B cell (primary cell): ENCODE data around the gene NCOA3.

ENCODE experiments used
- CTCF ChIP-seq: fragments of 200-600 bp; IDR thresholded peaks from one replicate; pipeline ENCODE4 v1.8.0; 2022; ENCODE audit warnings: antibody characterized with exemption, mild to moderate bottlenecking
- EZH2 ChIP-seq: IDR thresholded peaks from 2 replicates; pipeline ENCODE4 v1.6.1; 2012; ENCODE audit warnings: borderline replicate concordance, low read depth, mild to moderate bottlenecking, moderate library complexity, low read length; ENCODE audit not compliant: insufficient read depth, poor library complexity, severe bottlenecking

GRCh38 chr20:47659904-47660601 is 158.4 kb downstream of the NCOA3 start:
- TF ChIP-seq EZH2 (no peak), CTCF (no peak)
